ENCODE measurements around the gene FCF1. TPM values are rescaled to one million over a fixed set of nuclear protein-coding genes. Genes with fewer than 3 reads are reported as not detected.

Gene FCF1
- total and polyA plus RNA-seq, 2 donors from 2014 or later = 19.7 to 49.6 TPM

DNA sequence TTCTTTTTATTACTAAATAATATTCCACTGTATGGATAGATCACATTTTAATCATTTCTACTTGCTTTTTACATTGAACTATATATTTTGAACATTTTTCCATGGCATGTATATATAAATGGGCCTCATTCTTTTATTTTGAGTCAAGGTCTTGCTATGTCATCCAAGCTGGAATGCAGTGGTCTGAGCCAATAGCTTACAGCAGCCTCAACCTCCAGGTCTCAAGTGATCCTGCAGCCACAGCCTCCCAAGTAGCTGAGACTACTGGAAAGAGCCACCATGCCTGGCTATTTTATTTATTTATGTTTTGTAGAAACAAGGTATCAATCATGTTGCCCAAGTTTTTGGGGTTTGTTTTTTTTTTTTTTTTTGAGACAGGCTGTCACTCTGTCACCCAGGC, 7.6 kb downstream of the FCF1 start:
- intact Hi-C loops (cut with DNase I) = no loop called here
- Histone ChIP-seq H3K36me3 (ENCODE audit: control insufficient read depth in 2 of 3, insufficient read depth in 3 of 3, low read length in 3 of 3) (peaks cover 2 to 24% (median 9%) of the 10 kb centered on the region in 3 donors), H3K9ac (ENCODE audit: low read length in 3 of 3) (no peak overlapping the region), H3K4me1 (ENCODE audit: control insufficient read depth in 2 of 3, insufficient read depth in 2 of 3, low read depth in 1 of 3, low read length in 3 of 3) (no peaks in the 10 kb centered on the region), H3K4me3 (ENCODE audit: low read length in 3 of 3) (no peak overlapping the region), H3K27me3 (ENCODE audit: control insufficient read depth, insufficient read depth, low read length) (no peaks in the 10 kb centered on the region), H3K9me3 (ENCODE audit: control insufficient read depth in 2 of 3, insufficient read depth in 1 of 3, low read length in 3 of 3) (no peaks in the 10 kb centered on the region), H3K27ac (ENCODE audit: low read depth in 2 of 2, low read length in 2 of 2) (no peak overlapping the region)
- FAIRE-seq = no peak
- DNase-seq = no peak
- TF ChIP-seq, protein P1, sequence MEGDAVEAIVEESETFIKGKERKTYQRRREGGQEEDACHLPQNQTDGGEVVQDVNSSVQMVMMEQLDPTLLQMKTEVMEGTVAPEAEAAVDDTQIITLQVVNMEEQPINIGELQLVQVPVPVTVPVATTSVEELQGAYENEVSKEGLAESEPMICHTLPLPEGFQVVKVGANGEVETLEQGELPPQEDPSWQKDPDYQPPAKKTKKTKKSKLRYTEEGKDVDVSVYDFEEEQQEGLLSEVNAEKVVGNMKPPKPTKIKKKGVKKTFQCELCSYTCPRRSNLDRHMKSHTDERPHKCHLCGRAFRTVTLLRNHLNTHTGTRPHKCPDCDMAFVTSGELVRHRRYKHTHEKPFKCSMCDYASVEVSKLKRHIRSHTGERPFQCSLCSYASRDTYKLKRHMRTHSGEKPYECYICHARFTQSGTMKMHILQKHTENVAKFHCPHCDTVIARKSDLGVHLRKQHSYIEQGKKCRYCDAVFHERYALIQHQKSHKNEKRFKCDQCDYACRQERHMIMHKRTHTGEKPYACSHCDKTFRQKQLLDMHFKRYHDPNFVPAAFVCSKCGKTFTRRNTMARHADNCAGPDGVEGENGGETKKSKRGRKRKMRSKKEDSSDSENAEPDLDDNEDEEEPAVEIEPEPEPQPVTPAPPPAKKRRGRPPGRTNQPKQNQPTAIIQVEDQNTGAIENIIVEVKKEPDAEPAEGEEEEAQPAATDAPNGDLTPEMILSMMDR (IDR thresholded peaks at IDR 0.05; ENCODE audit: borderline replicate concordance, extremely low read depth, insufficient read depth) = no peak

DNA sequence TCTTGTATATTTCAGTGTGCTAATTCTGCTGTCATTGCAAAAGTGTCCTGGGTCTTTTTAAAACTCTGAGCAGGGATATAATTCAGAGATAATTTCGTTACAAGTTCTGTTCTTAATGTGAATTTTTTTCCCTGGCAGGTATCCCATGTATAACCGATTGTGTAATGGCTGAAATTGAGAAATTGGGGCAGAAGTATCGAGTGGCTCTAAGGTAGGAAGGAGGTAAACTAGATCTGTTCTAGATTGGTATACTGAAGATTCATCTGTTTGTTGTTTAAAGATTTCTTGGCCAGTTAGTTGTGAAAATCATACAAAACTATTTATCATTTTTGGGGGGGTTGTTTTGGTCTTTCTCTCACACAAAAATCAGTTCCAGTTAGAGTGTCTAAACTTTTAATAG, 10.2 kb downstream of the FCF1 start:
- H3K36me3 ChIP-seq (ENCODE audit: control insufficient read depth in 2 of 3, insufficient read depth in 3 of 3, low read length in 3 of 3) = peaks cover 1 to 6% (median 2%) of the 10 kb centered on the region in 3 donors
- intact Hi-C loops (cut with DNase I) = no loop called here

DNA sequence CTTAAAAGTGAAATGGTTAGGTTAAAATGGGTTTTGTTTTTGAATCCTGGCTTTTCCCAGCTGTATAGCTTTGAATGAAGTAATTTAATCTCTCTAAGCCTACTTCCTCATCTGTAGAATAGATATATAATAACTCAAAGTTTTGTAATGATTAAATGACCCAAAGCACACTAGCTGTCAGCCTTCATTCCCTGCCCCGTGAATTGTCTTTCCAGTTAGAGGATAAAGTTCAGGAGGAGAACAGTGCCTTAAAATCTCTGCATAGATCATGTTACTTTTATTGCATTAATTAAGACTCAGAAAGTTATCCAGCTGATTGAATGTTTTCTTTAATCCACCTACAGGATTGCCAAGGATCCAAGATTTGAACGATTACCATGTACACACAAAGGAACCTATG, 19.4 kb downstream of the FCF1 start:
- intact Hi-C loops (cut with DNase I) = no loop called here
- peaks cover 0 to 4% (median 0%) of the 10 kb centered on the region in 3 donors for H3K4me1 ChIP-seq (ENCODE audit: control insufficient read depth in 2 of 3, insufficient read depth in 2 of 3, low read depth in 1 of 3, low read length in 3 of 3)
- H3K27me3 ChIP-seq (ENCODE audit: control insufficient read depth, insufficient read depth, low read length) = no peaks in the 10 kb centered on the region
- H3K9ac ChIP-seq (ENCODE audit: low read length in 3 of 3) = no peak overlapping the region
- no peak for FAIRE-seq
- H3K9me3 ChIP-seq (ENCODE audit: control insufficient read depth in 2 of 3, insufficient read depth in 1 of 3, low read length in 3 of 3) = no peaks in the 10 kb centered on the region
- peak overlapping the region in 1 of 3 donors; percentile 8 for H3K4me3 ChIP-seq (ENCODE audit: low read length in 3 of 3)
- TF ChIP-seq, protein P1 (IDR thresholded peaks at IDR 0.05; ENCODE audit: borderline replicate concordance, extremely low read depth, insufficient read depth) = no peak
- DNase-seq = no peak
- H3K27ac ChIP-seq (ENCODE audit: low read depth in 2 of 2, low read length in 2 of 2) = no peak overlapping the region
- H3K36me3 ChIP-seq (ENCODE audit: control insufficient read depth in 2 of 3, insufficient read depth in 3 of 3, low read length in 3 of 3) = peaks cover 0 to 7% (median 5%) of the 10 kb centered on the region in 3 donors

More for the DNA sequence above, 10.2 kb downstream of the FCF1 start:
- no peak for FAIRE-seq
- Histone ChIP-seq H3K4me1 (ENCODE audit: control insufficient read depth in 2 of 3, insufficient read depth in 2 of 3, low read depth in 1 of 3, low read length in 3 of 3) (no peaks in the 10 kb centered on the region), H3K9ac (ENCODE audit: low read length in 3 of 3) (no peak overlapping the region), H3K27me3 (ENCODE audit: control insufficient read depth, insufficient read depth, low read length) (no peaks in the 10 kb centered on the region), H3K9me3 (ENCODE audit: control insufficient read depth in 2 of 3, insufficient read depth in 1 of 3, low read length in 3 of 3) (no peaks in the 10 kb centered on the region), H3K27ac (ENCODE audit: low read depth in 2 of 2, low read length in 2 of 2) (no peak overlapping the region), H3K4me3 (ENCODE audit: low read length in 3 of 3) (no peak overlapping the region)
- TF ChIP-seq, protein P1 (IDR thresholded peaks at IDR 0.05; ENCODE audit: borderline replicate concordance, extremely low read depth, insufficient read depth) = no peak
- DNase-seq = no peak

DNA sequence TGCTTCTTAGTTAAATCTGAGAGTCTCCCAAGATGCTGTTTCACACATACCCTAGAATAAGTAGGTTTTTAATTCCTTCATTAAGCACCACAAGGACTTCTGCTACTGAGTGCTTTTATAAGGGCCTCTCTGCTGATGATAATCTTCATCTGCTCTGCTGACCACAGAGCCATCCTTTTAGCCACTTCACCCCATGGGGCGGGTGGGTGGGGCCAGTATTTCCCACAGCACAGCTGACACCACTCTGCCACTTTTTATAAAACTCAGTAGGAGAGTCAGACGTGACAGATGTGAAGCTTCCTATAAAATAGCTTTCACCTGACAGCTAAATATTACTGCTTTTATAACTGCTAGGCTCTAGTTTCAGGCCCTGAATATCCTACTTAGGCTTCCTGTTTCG, 20.3 kb downstream of the FCF1 start:
- no peaks in the 10 kb centered on the region for H3K9me3 ChIP-seq (ENCODE audit: control insufficient read depth in 2 of 3, insufficient read depth in 1 of 3, low read length in 3 of 3)
- no peak overlapping the region for H3K9ac ChIP-seq (ENCODE audit: low read length in 3 of 3)
- no peak overlapping the region for H3K4me3 ChIP-seq (ENCODE audit: low read length in 3 of 3)
- intact Hi-C loops (cut with DNase I) = no loop called here
- DNase-seq (no peak), FAIRE-seq (no peak)
- H3K27me3 ChIP-seq (ENCODE audit: control insufficient read depth, insufficient read depth, low read length) = no peaks in the 10 kb centered on the region
- H3K4me1 ChIP-seq (ENCODE audit: control insufficient read depth in 2 of 3, insufficient read depth in 2 of 3, low read depth in 1 of 3, low read length in 3 of 3) = peaks cover 0 to 4% (median 0%) of the 10 kb centered on the region in 3 donors
- no peak overlapping the region for H3K27ac ChIP-seq (ENCODE audit: low read depth in 2 of 2, low read length in 2 of 2)
- H3K36me3 ChIP-seq (ENCODE audit: control insufficient read depth in 2 of 3, insufficient read depth in 3 of 3, low read length in 3 of 3) = peaks cover 0 to 7% (median 5%) of the 10 kb centered on the region in 3 donors
- TF ChIP-seq, protein P1 (IDR thresholded peaks at IDR 0.05; ENCODE audit: borderline replicate concordance, extremely low read depth, insufficient read depth) = no peak
